MM.1S (cell line): ENCODE data around the gene KRT12.

Experiments used
- CTCF ChIP-seq: fragments of 300-600 bp; sonication (generic); IDR thresholded peaks from 2 replicates; pipeline ENCODE4 v1.5.1; 2016; ENCODE audit warnings: antibody characterized with exemption, low read length, mixed read lengths
- EZH2 ChIP-seq: fragments of 300-600 bp; sonication (generic); optimal IDR thresholded peaks from 2 replicates; pipeline ENCODE3; 2017; ENCODE audit warnings: low read depth, mild to moderate bottlenecking, antibody characterized with exemption, low read length, mixed read lengths
- EZH2phosphoT487 ChIP-seq: fragments of 300-600 bp; sonication (generic); IDR thresholded peaks from 2 replicates; pipeline ENCODE4 v1.6.1; 2018; ENCODE audit warnings: antibody characterized with exemption, low read length

- TF ChIP-seq CTCF (no peak), EZH2phosphoT487 (no peak), EZH2 (no peak)
Observed at GRCh38 chr17:40815381-40815780, 51.6 kb downstream of the KRT12 start.
